ENCODE results near the gene CAMKK2.
"Not testable (repeated sequence)": the region's sequence is repeated elsewhere in the genome, so short reads cannot be mapped to it uniquely, and the experiment has no call there.

CAMKK2 gene

DNA sequence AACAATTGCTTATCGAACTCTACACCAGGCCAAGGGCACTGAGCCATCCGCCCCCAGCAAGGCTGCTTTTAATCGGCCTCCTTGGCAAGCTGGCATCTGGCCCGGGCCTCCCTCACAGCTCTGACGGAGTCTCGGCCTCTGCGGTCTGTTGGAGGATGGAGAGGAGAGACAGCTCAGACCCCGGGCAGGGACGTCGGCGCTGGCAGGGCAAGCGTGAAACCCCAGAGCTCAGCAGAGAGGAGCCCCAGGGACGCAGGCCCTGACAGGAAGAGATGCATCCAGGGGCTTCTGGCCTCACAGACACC lies 17.5 kb downstream of the CAMKK2 start:
- no peak for DNase-seq (ENCODE audit: low read depth)

DNA sequence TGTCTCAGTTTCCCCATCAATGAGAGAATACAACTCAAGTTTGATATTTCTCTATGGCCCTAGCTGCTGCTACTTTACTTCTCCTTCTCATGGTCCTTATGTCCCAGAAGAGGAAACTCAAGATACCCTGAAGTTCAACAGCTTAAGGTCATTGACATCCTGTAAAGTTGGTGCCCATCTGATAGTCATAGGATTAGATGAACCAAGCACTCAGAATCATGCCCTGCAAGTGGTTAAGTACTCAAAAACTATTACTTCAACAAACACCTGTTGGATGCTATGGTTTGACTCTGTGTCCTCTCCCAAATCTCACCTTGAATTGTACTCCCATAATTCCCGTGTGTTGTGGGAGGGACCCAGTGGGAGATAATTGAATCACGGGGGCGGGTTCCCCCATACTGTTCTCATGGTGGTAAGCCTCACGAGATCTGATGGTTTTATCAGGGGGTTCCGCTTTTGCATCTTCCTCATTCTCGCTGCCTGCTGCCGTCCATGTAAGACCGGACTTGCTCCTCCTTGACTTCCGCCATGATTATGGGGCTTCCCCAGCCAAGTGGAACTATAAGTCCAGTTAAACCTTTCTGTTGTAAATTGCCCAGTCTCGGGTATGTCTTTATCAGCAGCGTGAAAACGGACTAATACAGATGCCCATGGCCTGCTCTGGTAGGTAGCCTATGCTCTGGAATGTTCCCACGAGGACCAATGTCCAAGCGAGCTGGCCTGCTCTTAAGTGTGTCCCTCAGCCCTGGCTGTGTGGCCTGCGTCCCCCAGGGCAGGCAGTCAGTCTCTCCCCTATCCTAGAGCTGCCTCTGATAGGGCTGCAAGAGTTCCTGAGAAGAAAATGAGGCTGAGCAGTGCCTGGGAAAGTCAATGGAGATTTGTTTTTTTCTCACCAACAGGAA lies 18.1 kb downstream of the CAMKK2 start:
- DNase-seq (ENCODE audit: low read depth) = no peak

DNA sequence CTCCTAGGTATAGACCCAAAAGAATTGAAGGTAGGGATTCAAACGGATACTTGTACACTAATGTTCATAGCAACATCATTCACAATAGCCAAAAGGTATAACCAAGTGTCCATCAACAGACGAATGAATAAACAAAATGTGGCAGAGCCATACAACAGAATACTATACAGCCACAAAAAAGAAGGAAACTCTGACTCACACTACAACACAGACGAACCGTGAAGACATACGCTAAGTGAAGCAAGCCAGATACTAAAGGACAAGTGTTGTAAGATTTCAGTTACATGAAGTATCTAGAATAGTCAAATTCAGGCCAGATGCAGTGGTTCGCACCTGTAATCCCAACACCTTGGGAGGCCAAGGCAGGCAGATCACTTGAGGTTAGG lies 19.1 kb downstream of the CAMKK2 start:
- no peak for DNase-seq (ENCODE audit: low read depth)

DNA sequence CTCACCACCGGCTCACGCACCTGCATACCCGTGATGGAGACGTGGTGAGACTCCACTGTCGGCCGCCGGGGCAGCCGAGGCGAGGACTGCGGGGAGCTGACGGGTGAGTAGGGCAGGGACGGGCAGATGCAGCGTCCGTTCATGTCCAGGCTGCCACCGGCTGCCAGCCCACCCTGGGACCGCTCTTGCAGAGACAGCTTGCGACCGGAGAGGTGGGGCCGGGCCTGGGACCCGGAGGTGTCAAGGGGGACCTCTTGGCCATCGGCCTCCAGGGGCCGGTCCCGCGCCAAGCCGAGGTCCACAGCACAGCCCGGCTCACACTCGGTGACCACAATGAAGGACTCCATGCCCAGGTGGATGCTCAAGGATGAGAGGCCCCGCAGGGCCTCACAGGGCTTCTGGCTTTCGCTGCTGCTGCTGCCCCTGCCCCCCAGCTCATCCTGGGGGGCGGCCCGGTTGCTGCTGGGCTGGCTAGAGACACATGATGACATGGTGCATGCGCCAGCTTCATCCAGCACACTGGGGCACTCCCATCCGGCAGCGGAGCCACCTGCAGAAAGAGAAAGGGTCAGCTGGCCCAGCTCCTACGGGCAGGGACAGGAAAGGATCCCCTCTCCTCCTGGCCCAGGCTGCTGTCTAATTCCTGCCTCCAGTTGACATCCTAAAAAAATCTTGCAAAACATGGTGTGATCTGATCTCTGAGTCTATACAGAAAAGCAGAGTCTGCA lies 22.3 kb downstream of the CAMKK2 start:
- DNase-seq (ENCODE audit: low read depth) = no peak

DNA sequence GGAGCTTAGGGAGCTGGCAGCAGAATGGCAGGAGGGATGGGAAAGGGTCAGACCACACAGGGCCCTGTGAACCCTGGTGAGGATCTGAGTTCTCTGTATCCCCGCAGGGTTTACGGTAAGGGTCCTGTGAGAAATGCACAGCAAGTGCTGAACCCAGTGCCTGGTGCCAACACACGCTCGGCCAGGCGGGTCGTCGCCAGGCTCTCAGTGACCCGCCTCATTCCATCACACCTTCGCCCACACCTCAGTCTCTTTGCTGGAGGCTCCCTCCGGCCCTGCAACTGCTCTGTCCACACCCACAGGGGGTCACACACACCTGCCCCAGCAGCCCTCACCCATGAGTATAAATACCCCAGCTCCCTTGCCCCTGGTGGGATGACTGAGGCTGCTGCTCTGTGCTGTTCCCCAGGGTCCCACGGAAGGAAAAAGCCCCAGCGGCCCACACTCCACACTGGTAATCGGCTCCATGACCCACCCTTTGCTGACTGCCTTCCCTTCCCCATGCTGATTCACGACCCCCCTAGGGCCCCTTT lies 23.1 kb downstream of the CAMKK2 start:
- no peak for DNase-seq (ENCODE audit: low read depth)

DNA sequence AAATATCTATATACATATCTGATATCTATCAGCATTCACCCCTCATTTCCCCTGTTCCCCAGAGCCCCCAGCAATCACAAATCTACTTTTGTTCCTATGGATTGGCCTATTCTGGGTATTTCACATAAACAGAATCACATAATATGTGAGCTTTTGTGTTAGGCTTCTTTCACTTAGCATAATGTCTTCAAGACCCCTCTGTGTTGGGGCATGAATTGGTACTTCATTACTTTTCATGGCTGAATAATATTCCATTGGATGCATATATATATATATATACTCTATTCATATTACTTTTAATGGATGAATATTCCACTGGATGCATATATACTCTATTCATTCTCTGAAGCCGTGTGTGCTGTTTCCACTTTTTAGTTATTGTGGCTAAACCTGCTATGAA lies 28.7 kb downstream of the CAMKK2 start:
- no peak for DNase-seq (ENCODE audit: low read depth)

DNA sequence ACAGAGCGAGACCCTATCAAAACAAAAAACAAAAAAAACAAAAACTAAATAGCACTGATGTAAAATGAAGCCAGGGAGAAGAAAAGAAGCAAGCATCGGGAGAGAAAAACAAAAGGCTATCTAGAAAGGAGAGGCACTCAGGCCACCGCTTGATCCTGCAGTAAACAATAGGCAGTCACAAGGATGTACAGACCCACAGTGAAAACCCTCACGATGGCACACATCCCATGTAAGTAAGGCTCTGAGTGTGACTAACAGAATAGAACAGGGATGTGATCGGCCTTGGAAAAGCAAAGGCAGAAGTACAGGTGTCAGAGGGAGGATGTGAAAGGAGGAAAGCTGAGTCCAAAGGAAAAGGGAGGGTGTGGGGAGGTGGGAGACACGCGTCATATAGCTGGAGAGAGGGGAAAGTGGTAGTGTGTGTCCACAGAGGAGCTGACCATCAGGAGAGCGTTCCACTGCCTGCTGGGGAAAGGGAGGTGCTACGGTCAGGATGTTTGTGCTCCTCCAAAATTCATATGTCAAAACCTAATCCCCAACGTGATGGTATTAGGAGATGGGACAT lies 31.5 kb downstream of the CAMKK2 start:
- DNase-seq (ENCODE audit: low read depth) = no peak

DNA sequence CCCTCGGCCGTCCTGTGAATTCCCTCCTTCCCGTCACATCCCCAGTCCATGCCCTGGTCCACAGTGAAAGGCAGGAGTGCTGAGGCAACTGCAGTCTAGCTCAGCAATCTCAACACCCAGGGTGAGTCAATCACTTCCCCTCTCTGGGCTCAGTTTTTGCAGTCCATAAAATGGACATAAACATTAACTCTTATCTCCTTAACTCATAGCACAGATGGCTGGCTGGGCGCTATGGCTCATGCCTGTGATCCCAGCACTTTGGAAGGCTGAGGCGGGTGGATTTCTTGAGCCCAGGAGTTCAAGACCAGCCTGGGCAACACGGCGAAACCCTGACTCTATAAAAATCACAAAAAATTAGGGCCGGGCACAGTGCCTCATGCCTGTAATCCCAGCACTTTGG lies 32.4 kb downstream of the CAMKK2 start:
- DNase-seq (ENCODE audit: low read depth) = no peak

DNA sequence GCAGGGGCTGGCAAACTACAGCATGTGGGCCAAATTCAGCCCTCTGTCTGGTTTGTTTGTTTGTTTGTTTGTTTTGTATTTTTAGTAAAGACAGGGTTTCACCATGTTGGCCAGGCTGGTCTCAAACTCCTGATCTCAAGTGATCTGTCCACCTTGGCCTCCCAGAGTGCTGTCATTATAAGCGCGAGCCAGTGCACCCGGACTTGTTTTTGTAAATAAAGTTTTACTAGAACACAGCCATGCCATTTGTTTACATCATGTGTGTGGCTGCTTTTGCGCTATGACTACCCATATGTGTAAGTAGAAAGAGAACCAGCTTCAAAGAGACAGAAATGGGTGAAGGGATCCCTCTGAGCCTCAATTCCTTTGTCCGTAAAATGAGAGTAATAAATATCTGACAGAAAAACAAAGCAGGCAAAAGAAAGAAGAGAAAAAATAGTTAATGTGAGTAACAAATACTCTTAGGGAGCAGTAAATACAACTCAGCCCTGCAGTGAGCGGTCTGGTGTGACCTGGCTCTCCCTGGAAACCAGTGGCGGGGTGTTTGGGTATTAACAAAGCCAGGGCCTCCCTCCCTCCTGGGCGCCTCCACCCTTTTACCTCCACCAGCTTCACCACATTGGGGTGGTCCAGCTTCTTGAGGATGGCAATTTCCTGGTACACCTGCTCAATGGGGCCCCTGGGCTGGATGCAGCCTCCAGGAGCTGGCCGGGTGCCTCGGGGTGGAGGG lies 33.1 kb downstream of the CAMKK2 start:
- DNase-seq (ENCODE audit: low read depth) = no peak

DNA sequence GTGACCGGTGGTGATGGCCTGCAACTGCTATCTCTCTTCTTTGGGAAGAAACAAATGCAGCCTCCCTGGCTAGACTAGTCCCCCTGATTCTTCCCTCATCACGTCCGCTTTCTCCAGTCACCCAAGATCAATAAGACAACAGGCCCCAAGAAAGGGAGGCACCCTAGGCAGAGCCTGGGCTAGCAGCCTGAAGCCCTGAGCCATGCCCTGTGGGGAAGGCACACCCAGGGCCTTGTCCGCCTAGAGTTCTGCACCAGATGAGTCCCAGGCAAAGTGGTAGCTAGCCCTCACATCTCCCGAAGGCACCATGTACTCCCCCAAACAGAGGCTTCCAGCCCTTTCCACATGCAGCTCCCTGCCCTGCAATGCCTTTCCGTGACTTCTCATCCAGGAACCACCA lies 35.1 kb downstream of the CAMKK2 start:
- no peak for DNase-seq (ENCODE audit: low read depth)

DNA sequence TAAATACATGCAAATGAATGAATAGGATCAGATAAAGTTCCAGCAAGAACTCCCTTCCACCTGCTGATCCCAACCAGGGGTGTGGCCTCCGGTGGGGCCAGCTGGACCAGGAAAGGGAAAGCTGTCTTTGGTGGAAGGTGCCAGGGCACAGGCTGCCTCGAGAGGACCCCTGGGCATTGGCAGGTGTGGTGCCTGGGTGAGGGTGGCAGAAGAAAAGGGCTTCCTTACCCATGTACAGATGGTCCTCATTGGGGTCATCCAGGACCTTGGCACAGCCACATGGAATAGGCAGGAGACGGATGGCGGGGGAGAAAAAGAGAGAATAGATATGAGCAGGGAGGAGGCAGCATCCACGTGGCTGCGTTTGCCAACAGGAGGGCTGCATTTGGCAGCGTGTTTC lies 36.4 kb downstream of the CAMKK2 start:
- DNase-seq (ENCODE audit: low read depth) = no peak

DNA sequence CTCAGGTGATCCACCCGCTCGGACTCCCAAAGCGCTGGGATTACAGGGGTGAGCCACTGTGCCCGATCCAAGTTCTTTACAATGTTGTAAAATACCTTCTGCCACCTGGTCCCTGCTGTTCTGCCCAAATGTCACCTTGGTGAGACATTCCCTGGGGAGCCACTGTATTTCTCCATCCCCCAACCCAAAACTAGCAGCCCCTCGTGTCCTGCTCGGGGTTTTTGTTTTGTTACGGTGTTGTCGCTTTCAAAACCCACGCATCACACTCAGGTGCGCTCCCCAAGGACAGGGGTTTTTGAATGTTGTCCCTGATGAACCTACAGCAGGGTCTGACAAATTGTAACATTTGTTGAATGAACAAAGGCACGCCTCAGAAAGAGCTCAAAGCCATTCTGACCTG lies 37.4 kb downstream of the CAMKK2 start:
- no peak for DNase-seq (ENCODE audit: low read depth)

DNA sequence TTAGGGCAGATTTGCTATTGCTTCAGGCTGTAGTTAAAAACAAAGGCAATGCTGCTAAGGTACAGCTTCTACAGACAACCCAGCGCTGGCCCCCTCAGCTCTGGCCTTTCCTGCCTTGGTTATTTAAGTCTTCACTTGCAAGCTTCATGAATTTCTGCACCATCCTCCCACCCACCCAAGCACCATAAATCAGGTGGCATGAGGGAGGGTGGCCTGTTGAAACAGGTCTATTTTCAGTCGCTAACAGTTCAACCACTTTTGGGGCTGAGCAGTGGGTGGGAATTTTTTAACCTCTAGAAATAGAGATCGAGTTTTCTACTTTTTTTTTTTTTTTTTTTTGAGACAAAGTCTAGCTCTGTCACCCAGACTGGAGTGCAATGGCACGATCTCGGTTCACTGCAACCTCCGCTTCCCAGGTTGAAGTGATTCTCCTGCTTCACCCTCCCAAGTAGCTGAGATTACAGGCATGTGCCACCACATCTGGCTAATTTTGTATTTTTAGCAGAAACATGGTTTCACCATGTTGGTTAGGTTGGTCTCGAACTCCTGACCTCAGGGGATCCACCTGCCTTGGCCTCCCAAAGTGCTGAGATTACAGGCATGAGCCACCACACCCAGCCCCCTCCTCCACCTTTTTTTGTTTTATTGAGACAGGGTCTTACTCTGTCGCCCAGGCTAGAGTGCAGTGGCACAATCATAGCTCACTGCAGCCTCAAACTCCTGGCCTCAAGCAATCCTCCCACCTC lies 38.6 kb downstream of the CAMKK2 start:
- not testable (repeated sequence) for DNase-seq (ENCODE audit: low read depth)

DNA sequence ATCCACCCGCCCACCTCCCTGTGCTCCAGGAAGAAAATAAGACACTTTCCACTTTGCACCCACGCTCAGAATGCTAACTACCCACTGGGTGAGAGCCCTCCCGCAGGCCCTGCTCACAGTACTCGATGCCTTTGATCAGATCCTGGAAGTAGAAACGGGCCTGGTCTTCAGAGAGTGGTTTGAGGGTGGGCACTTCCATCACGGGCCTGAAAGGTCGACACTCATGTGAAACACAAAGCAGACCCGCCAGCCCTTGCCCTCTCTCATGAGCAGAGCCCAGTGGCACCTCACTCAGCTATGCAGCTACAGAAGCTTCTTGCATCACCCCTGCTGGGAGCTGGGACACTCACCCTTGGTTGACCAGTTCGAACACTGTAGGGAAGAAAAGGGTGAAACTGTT lies 41.1 kb downstream of the CAMKK2 start:
- DNase-seq (ENCODE audit: low read depth) = no peak

DNA sequence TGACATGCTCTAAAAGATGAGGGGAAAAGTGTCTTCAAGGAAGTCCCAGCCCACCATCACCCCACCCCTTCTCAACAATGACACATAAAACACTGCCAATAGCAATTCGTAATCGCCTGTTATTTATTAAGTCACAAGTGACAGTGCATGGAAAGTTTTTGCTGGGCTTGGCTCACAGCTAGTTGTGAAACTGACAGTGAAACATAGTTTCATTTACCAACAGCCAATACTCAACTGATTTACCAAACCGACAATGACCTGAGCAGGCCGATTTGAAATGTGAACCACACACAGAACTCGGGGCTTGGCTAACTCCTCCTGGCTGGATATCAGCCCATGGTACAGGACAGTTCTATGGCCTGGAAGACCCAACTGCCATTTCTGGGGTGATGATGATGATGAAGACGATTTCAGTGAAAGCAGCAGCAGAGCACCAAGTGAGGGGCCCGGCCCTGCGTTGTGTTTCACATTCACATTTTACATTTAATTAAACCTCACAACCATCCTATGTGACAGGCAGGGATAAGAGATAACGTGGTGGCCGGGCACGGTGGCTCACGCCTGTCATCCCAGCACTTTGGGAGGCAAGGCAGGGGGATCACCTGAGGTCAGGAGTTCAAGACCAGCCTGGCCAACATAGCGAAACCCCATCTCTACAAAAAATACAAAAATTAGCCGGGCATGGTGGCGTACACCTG lies 42.7 kb downstream of the CAMKK2 start:
- no peak for DNase-seq (ENCODE audit: low read depth)

DNA sequence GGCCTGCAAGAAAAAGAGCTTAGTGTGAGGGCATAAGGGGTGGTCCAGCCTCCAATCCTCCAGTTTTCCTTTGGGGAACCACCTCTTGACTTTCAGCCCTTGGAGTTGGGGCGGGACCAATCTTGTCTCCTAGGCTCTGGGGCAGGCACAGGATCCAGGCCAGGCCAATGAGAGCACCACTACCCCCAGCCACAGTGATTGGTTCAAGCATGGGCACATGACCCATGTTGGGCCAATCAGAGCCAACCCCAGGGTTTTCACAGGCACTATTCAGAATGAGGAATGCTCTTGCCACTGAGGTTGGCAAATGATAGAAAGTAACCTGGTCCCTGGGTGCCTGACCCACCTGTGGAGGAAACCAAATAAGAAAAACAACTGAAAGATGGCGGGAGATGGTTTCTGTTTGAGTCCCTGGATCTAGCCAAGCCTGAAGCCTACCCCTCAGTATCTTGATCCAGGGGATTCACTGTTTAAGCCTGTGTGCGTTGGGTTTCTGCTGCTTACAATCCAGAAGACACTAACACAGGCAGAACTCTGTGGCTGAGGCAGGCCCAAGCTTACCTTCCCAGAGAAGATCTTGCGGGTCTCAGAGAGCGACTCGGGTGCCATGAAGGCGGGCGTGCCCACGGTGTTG lies 43.7 kb downstream of the CAMKK2 start:
- DNase-seq (ENCODE audit: low read depth) = no peak

DNA sequence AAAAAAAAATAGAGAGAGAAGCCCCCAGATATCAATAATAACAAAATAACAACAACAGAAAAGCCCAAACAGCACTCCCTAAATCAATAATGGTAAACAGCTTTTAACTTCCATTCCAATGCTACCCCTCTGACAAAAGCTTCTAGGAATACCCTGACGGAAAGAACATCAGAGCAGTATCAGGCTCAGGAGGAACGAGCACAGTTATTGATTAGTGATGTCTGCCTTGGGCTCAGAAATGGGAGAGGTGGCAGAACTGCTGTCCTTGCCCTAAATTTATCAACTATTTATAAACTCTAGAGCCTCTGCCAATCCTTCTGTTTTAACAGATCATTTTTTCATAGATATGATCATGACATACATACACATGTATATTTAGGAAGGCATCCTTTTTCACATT lies 44.7 kb downstream of the CAMKK2 start:
- DNase-seq (ENCODE audit: low read depth) = no peak

DNA sequence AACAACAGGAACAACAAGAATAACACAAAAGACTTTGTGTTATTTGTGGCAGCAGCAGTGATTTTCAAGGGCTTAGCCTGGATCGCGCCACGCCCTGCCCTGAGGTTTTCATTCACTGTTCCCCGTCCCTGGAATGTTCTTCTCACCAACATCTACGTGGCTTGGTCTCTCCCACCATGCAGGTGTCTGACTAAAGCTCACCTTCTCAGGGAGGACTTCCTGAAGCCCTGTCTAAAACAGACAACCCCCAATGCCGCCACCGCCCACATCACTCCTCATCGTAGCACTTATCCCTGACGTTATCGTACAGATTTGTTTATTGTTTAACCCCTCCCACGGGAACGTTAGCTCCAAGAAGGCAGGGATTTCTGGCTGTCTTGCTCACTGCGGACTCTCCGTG lies 46.1 kb downstream of the CAMKK2 start:
- no peak for DNase-seq (ENCODE audit: low read depth)

DNA sequence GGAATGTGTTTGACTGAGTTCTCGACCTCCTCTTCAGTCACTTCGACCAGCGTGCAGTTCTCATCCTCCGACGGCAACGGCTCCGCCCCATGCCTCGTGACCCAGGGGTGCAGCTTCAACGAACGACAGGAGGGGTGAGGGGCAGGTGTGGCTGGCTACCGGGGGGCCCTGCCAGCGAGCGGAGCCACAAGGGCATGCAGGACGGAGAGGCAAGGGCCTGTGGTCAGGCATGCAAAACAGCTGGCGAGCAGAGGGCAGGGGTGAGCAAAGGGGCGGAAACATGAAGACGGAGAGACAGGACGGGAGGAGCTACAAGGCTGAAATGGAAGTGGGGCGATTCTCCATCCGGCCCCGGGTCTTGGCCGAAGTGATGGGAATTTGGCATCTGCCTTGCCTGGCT lies 47.9 kb downstream of the CAMKK2 start:
- DNase-seq (ENCODE audit: low read depth) = no peak

DNA sequence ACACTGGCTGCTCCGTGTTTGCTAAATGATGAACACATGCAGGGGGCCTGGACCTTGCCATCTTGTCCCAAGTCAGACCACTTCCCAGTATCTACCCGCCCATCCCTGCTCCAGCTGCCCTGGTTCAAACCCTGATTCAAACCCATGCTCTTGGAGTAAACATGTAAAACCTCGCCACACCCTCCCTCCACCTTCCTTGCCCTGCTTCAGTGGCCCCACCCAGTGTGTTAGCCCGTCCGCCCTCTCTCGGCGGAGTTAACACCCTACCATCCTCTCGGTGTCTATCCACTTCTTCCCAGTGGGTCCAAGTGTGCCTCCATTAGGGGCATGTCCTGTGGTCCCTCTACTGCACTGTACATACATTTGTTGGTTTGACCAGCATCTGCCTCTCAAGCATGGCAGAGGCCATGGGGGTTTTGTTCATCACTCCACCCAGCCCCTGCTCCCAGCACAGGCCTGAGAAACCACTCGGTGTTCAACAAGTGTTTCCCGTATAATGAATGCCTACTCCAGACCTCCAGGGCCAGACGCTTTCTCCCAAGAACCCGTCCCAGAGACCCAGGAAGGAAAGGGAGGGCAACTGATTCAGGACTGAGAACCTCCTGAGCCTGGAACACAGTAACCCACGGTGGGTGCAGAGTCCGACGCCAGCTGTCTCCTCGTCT lies 49.5 kb downstream of the CAMKK2 start:
- DNase-seq (ENCODE audit: low read depth) = no peak

All from stimulated activated CD8-positive, alpha-beta memory T cell treated with anti-CD3 and anti-CD28 coated beads, Interleukin-12 subunit alpha, Interleukin-12 subunit beta, amount 100 ng/mL, for 4 hours (primary cell).